ENCODE data around the gene GABRD.

The GABRD gene

GRCh38 chr1:2055911-2056575 is 36.9 kb downstream of the GABRD start:
- Histone ChIP-seq H3F3A (ENCODE audit: control insufficient read depth, insufficient read depth) (no peaks in the 10 kb centered on the region), H3K27ac (ENCODE audit: low read depth, low read length) (no peak overlapping the region), H3K4me2 (ENCODE audit: low read length) (no peak overlapping the region), H4K20me1 (ENCODE audit: control insufficient read depth, insufficient read depth, low read depth, low read length) (no peaks in the 10 kb centered on the region), H3K27me3 (ENCODE audit: control insufficient read depth, low read length) (no peaks in the 10 kb centered on the region; the same call in 1 of the 2 replicates), H3K4me1 (ENCODE audit: control insufficient read depth, low read length) (no peaks in the 10 kb centered on the region), H3K9me3 (ENCODE audit: control insufficient read depth, insufficient read depth, low read length) (no peaks in the 10 kb centered on the region), H3K36me3 (ENCODE audit: control insufficient read depth, low read length) (no peaks in the 10 kb centered on the region), H3K9me2 (replicated peaks; ENCODE audit: control insufficient read depth, low read length) (no peaks in the 10 kb centered on the region), H3K79me2 (ENCODE audit: control insufficient read depth, low read length) (no peaks in the 10 kb centered on the region), H3K4me3 (ENCODE audit: low read length) (no peak overlapping the region)
- TF ChIP-seq, protein P1, sequence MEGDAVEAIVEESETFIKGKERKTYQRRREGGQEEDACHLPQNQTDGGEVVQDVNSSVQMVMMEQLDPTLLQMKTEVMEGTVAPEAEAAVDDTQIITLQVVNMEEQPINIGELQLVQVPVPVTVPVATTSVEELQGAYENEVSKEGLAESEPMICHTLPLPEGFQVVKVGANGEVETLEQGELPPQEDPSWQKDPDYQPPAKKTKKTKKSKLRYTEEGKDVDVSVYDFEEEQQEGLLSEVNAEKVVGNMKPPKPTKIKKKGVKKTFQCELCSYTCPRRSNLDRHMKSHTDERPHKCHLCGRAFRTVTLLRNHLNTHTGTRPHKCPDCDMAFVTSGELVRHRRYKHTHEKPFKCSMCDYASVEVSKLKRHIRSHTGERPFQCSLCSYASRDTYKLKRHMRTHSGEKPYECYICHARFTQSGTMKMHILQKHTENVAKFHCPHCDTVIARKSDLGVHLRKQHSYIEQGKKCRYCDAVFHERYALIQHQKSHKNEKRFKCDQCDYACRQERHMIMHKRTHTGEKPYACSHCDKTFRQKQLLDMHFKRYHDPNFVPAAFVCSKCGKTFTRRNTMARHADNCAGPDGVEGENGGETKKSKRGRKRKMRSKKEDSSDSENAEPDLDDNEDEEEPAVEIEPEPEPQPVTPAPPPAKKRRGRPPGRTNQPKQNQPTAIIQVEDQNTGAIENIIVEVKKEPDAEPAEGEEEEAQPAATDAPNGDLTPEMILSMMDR (IDR thresholded peaks at IDR 0.05; ENCODE audit: low read depth, low read length, poor library complexity, severe bottlenecking): peak; percentile 11
- no peak for TF ChIP-seq EZH2phosphoT487 (IDR thresholded peaks at IDR 0.05; ENCODE audit: borderline replicate concordance, low read length)

DNA sequence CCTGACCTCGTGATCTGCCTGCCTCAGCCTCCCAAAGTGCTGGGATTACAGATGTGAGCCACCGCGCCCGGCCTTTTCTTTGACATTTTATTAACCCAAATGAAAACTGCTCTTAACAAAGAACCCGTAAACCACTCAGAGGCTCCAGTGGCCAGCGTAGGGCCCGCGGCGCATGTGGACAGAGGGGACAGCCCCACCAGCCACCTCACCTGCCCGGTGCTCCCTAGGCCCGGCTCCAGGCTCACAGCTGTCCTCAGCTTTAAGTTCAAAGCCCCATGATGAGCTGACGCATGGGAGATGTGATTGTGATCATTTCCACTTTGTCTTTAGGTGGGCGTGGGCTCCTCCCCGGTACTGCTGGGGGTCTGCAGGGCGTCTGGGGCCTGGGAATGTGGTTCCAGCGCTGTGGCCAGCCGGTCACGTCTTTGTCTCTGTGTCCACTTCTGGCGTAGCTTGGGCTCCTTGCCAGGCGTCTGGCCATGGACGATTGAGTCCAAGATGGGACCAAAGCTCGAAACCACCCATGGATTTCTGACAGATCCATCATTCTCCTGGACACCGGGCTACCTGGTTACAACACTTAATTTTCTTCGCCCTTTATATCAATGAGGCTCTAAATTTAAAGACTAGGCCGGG is 37.9 kb downstream of the GABRD start:
- no peak for TF ChIP-seq EZH2phosphoT487 (IDR thresholded peaks at IDR 0.05; ENCODE audit: borderline replicate concordance, low read length)
- TF ChIP-seq, protein P1 (IDR thresholded peaks at IDR 0.05; ENCODE audit: low read depth, low read length, poor library complexity, severe bottlenecking): no peak
- H3K4me1 ChIP-seq (ENCODE audit: control insufficient read depth, low read length): no peaks in the 10 kb centered on the region
- no peak overlapping the region for H3K4me3 ChIP-seq (ENCODE audit: low read length)
- H3K27me3 ChIP-seq (ENCODE audit: control insufficient read depth, low read length): no peaks in the 10 kb centered on the region
- H3K27ac ChIP-seq (ENCODE audit: low read depth, low read length): no peak overlapping the region
- no peaks in the 10 kb centered on the region for H3K9me3 ChIP-seq (ENCODE audit: control insufficient read depth, insufficient read depth, low read length)
- no peaks in the 10 kb centered on the region for H3K9me2 ChIP-seq (replicated peaks; ENCODE audit: control insufficient read depth, low read length)
- no peaks in the 10 kb centered on the region for H4K20me1 ChIP-seq (ENCODE audit: control insufficient read depth, insufficient read depth, low read depth, low read length)
- no peaks in the 10 kb centered on the region for H3K36me3 ChIP-seq (ENCODE audit: control insufficient read depth, low read length)
- H3K79me2 ChIP-seq (ENCODE audit: control insufficient read depth, low read length): no peaks in the 10 kb centered on the region
- no peaks in the 10 kb centered on the region for H3F3A ChIP-seq (ENCODE audit: control insufficient read depth, insufficient read depth)
- no peak overlapping the region for H3K4me2 ChIP-seq (ENCODE audit: low read length)

DNA sequence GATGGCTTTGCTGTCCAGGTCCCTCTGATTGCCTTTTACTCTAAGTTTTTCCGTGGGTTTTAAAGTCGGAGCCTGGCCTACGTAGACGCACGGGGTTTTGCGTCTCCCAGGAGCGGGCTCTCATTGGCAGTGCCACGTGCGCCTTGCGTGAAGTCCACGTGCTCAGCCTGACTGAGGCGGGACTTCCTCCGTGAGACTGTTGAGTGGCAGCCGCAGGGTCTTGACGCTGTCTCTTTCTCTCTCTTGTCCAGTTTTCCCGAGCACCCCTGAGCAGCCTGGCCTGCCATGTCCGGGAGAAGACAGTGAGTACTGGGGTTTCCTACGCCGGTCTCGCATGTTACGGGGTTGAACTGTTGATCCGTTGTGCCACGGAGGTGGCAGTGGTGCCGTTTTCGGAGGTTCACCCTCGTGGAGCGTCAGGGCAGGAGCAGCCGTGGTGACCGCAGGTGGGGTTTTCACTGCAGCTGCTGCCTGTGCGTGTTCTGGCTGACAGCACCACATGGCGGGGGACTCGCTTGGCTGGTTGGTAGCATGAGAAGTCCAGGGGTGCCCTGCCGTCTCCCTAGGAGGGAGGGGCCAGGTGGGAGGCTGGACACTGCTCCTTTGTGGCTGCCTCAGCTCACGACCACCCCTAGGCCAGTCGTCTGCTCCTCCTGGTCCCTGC is 40.3 kb downstream of the GABRD start:
- TF ChIP-seq EZH2phosphoT487 (IDR thresholded peaks at IDR 0.05; ENCODE audit: borderline replicate concordance, low read length): no peak
- TF ChIP-seq, protein P1 (IDR thresholded peaks at IDR 0.05; ENCODE audit: low read depth, low read length, poor library complexity, severe bottlenecking): no peak
- peaks cover under 1% of the 10 kb centered on the region; the same call in 1 of the 2 replicates for H3K9me3 ChIP-seq (ENCODE audit: control insufficient read depth, insufficient read depth, low read length)

More for the DNA sequence above, 40.3 kb downstream of the GABRD start:
- Histone ChIP-seq H3F3A (ENCODE audit: control insufficient read depth, insufficient read depth) (no peaks in the 10 kb centered on the region), H3K4me1 (ENCODE audit: control insufficient read depth, low read length) (no peaks in the 10 kb centered on the region), H3K4me3 (ENCODE audit: low read length) (no peak overlapping the region), H3K27ac (ENCODE audit: low read depth, low read length) (no peak overlapping the region), H3K4me2 (ENCODE audit: low read length) (no peak overlapping the region), H3K27me3 (ENCODE audit: control insufficient read depth, low read length) (no peaks in the 10 kb centered on the region), H4K20me1 (ENCODE audit: control insufficient read depth, insufficient read depth, low read depth, low read length) (no peaks in the 10 kb centered on the region), H3K36me3 (ENCODE audit: control insufficient read depth, low read length) (no peaks in the 10 kb centered on the region), H3K79me2 (ENCODE audit: control insufficient read depth, low read length) (no peaks in the 10 kb centered on the region), H3K9me2 (replicated peaks; ENCODE audit: control insufficient read depth, low read length) (no peaks in the 10 kb centered on the region)
